ENCODE data around the gene CR1L. TPM values are rescaled to one million over a fixed set of nuclear protein-coding genes. Genes with fewer than 3 reads are reported as not detected.

Gene CR1L
- polyA plus RNA-seq, 1 donor from 2014 or later: not detected

DNA sequence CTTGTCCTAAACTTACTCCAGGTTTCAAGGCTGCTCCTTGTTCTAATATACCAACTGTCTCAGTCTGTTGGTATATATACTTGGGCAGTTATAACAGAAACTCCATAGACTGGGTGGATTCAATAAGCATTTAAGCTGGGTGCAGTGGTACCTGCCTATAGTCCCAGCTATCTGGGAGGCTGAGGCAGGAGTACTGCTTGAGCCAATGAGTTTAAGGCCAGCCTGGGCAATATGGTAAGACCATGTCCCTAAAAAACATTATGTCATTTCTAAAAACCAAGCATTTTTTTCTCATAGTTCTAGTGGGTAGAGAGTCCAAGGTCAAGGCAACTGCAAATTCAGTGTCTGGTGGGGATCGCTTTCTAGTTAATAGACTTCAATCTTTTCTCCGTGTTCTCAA lies 17.4 kb upstream of the CR1L start:
- no peak overlapping the region for H2AFZ ChIP-seq (ENCODE audit: low read depth, low read length)
- H3K4me2 ChIP-seq (ENCODE audit: low read length): no peak overlapping the region
- H3F3A ChIP-seq (ENCODE audit: insufficient read depth, low read length, poor library complexity, severe bottlenecking): no peaks in the 10 kb centered on the region
- no peak overlapping the region for H3K27ac ChIP-seq (ENCODE audit: low read length)
- H3K4me3 ChIP-seq (ENCODE audit: low read length): no peak overlapping the region
- no peaks in the 10 kb centered on the region for H3K79me2 ChIP-seq (replicated peaks; ENCODE audit: insufficient read depth, low read length)
- no peaks in the 10 kb centered on the region for H3K27me3 ChIP-seq (ENCODE audit: insufficient read depth, low read depth, low read length)
- H4K20me1 ChIP-seq (ENCODE audit: insufficient read depth): no peaks in the 10 kb centered on the region
- TF ChIP-seq SMC3 (conservative IDR thresholded peaks at IDR 0.05; ENCODE audit: poor library complexity): no peak
- TF ChIP-seq TAF1 (IDR thresholded peaks at IDR 0.05; ENCODE audit: low read depth): no peak
- TF ChIP-seq, protein P1, sequence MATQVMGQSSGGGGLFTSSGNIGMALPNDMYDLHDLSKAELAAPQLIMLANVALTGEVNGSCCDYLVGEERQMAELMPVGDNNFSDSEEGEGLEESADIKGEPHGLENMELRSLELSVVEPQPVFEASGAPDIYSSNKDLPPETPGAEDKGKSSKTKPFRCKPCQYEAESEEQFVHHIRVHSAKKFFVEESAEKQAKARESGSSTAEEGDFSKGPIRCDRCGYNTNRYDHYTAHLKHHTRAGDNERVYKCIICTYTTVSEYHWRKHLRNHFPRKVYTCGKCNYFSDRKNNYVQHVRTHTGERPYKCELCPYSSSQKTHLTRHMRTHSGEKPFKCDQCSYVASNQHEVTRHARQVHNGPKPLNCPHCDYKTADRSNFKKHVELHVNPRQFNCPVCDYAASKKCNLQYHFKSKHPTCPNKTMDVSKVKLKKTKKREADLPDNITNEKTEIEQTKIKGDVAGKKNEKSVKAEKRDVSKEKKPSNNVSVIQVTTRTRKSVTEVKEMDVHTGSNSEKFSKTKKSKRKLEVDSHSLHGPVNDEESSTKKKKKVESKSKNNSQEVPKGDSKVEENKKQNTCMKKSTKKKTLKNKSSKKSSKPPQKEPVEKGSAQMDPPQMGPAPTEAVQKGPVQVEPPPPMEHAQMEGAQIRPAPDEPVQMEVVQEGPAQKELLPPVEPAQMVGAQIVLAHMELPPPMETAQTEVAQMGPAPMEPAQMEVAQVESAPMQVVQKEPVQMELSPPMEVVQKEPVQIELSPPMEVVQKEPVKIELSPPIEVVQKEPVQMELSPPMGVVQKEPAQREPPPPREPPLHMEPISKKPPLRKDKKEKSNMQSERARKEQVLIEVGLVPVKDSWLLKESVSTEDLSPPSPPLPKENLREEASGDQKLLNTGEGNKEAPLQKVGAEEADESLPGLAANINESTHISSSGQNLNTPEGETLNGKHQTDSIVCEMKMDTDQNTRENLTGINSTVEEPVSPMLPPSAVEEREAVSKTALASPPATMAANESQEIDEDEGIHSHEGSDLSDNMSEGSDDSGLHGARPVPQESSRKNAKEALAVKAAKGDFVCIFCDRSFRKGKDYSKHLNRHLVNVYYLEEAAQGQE (IDR thresholded peaks at IDR 0.05; ENCODE audit: borderline replicate concordance): no peak
- TF ChIP-seq, protein P2, sequence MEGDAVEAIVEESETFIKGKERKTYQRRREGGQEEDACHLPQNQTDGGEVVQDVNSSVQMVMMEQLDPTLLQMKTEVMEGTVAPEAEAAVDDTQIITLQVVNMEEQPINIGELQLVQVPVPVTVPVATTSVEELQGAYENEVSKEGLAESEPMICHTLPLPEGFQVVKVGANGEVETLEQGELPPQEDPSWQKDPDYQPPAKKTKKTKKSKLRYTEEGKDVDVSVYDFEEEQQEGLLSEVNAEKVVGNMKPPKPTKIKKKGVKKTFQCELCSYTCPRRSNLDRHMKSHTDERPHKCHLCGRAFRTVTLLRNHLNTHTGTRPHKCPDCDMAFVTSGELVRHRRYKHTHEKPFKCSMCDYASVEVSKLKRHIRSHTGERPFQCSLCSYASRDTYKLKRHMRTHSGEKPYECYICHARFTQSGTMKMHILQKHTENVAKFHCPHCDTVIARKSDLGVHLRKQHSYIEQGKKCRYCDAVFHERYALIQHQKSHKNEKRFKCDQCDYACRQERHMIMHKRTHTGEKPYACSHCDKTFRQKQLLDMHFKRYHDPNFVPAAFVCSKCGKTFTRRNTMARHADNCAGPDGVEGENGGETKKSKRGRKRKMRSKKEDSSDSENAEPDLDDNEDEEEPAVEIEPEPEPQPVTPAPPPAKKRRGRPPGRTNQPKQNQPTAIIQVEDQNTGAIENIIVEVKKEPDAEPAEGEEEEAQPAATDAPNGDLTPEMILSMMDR (IDR thresholded peaks at IDR 0.05; ENCODE audit: poor library complexity, severe bottlenecking): no peak
- TF ChIP-seq RAD21 (conservative IDR thresholded peaks at IDR 0.05): no peak
- no peak for TF ChIP-seq EP300 (conservative IDR thresholded peaks at IDR 0.05; ENCODE audit: poor library complexity, severe bottlenecking)
- TF ChIP-seq MXI1 (conservative IDR thresholded peaks at IDR 0.05; ENCODE audit: poor library complexity, severe bottlenecking): no peak
- TF ChIP-seq POLR2AphosphoS5 (IDR thresholded peaks at IDR 0.05): no peak
- TF ChIP-seq EZH2 (IDR thresholded peaks at IDR 0.05; ENCODE audit: borderline replicate concordance, insufficient read depth, low read length, poor library complexity, severe bottlenecking): no peak
- H3K9ac ChIP-seq (ENCODE audit: low read length): no peak overlapping the region
- H3K9me2 ChIP-seq (ENCODE audit: insufficient read depth, low read length): no peaks in the 10 kb centered on the region
- no peaks in the 10 kb centered on the region for H3K9me3 ChIP-seq (ENCODE audit: low read length)
- no peaks in the 10 kb centered on the region for H3K36me3 ChIP-seq (ENCODE audit: insufficient read depth, low read length)

DNA sequence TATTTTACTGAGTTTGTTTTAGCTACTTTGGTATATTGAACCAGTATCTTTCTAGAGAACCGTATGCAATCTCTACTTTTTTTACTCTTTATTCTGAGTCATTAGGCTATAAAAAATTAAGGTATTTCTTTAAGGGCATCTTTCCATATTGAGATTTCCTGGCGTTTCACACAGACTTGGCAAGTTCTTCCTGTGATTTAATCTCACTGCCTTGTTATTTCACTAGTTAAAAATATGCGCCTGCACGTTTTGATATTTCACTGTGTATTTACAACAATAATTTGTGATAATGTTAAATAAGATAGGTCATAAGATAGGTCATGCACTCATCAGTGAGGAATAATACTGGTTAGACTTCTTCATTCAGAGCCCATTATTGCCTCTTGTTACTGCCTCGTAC lies 16.2 kb upstream of the CR1L start:
- H3K4me3 ChIP-seq (ENCODE audit: low read length): no peak overlapping the region
- no peaks in the 10 kb centered on the region for H3K9me3 ChIP-seq (ENCODE audit: low read length)
- no peak overlapping the region for H2AFZ ChIP-seq (ENCODE audit: low read depth, low read length)
- no peaks in the 10 kb centered on the region for H4K20me1 ChIP-seq (ENCODE audit: insufficient read depth)
- TF ChIP-seq TAF1 (IDR thresholded peaks at IDR 0.05; ENCODE audit: low read depth) (no peak), POLR2AphosphoS5 (IDR thresholded peaks at IDR 0.05) (no peak), SMC3 (conservative IDR thresholded peaks at IDR 0.05; ENCODE audit: poor library complexity) (no peak), EP300 (conservative IDR thresholded peaks at IDR 0.05; ENCODE audit: poor library complexity, severe bottlenecking) (no peak), MXI1 (conservative IDR thresholded peaks at IDR 0.05; ENCODE audit: poor library complexity, severe bottlenecking) (no peak), EZH2 (IDR thresholded peaks at IDR 0.05; ENCODE audit: borderline replicate concordance, insufficient read depth, low read length, poor library complexity, severe bottlenecking) (no peak)
- TF ChIP-seq, protein P2 (IDR thresholded peaks at IDR 0.05; ENCODE audit: poor library complexity, severe bottlenecking): no peak
- TF ChIP-seq, protein P1 (IDR thresholded peaks at IDR 0.05; ENCODE audit: borderline replicate concordance): no peak
- H3F3A ChIP-seq (ENCODE audit: insufficient read depth, low read length, poor library complexity, severe bottlenecking): no peaks in the 10 kb centered on the region
- no peak overlapping the region for H3K4me2 ChIP-seq (ENCODE audit: low read length)
- no peaks in the 10 kb centered on the region for H3K27me3 ChIP-seq (ENCODE audit: insufficient read depth, low read depth, low read length)
- H3K79me2 ChIP-seq (replicated peaks; ENCODE audit: insufficient read depth, low read length): no peaks in the 10 kb centered on the region
- H3K27ac ChIP-seq (ENCODE audit: low read length): no peak overlapping the region
- no peaks in the 10 kb centered on the region for H3K36me3 ChIP-seq (ENCODE audit: insufficient read depth, low read length)
- H3K9me2 ChIP-seq (ENCODE audit: insufficient read depth, low read length): no peaks in the 10 kb centered on the region
- H3K9ac ChIP-seq (ENCODE audit: low read length): no peak overlapping the region
